ENCODE measurements around the gene MTHFR.
A peak's percentile ranks its signal among the peaks of the same experiment; 100 is the strongest.

Gene MTHFR

DNA sequence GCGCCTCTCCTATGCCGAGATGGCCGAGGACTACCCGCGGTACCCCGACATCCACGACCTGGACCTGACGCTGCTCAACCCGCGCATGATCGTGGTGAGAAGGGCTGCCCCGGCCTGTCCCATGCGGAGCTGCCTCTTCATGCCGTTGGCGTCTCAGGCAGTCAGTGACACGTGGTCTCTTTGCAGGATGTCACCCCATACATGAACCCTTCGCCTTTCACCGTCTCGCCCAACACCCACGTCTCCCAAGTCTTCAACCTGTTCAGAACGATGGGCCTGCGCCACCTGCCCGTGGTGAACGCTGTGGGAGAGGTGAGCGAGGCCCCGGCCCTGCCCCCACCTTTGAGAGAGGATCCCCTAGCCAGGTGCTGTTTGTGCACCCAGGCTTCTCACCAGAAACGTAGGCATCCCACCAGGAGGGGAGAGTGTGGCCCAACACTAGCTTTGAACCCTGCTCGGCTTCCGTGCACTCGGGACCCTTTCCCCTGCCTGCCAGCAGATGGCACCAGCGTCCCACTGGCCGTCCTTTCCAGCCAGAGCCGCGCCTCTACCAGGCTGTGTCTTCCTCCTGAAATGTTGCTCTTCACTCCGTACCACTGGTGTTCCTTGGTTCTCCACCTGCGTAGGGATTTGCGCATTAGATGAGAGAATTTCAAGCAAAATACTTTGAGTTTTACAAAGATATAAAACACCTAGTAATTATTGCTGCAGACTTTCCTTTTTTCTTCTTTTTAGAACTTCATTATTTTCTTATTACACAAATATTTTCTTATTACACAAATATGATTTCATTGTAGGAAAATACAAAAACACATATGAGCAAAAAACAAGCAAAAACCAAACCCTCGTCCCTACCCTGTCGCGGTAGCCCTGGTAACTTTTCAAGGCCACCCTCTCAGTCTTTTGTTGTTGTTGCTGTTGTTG lies 32.8 kb upstream of the MTHFR start:
- Mint-ChIP-seq H3K4me1 (ENCODE audit: low read depth) (peaks cover 5% of the 10 kb centered on the region), H3K36me3 (ENCODE audit: low read depth) (peaks cover 92% of the 10 kb centered on the region), H3K27ac (peak overlapping the region; percentile 18), H3K4me3 (no peak overlapping the region), H3K9me3 (no peaks in the 10 kb centered on the region), H3K27me3 (no peaks in the 10 kb centered on the region)
- peak; percentile 82 for DNase-seq

DNA sequence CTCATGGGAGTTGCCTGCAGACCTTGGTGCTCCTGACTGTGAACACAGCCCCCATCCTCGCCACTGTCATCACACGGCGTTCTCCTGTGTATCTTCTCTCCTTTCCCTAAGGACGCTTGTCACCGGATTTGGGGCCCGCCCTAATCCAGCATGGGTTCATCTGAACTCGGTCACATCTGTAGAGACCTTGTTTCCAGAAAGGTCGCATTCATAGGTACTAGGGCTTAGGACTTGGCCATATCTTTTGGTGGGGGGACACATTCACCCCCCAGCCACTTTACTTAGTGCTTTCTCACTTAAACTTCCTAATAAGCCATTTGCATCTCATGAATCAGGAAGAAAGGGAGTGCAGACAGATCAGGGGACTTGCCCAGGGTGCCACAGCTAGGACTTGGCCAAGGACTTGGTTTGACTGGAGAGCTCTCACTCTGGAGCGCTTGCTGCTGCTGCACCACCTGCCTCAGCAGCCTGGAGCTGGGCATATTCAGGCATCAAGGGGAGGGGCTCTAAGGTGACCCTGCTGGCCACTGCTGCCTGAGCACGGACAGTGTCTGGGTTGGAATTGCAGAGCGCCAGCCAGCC lies 32.1 kb upstream of the MTHFR start:
- no peaks in the 10 kb centered on the region for H3K9me3 Mint-ChIP-seq
- H3K36me3 Mint-ChIP-seq (ENCODE audit: low read depth) = peaks cover 96% of the 10 kb centered on the region
- H3K4me3 Mint-ChIP-seq = no peak overlapping the region
- DNase-seq = no peak
- peaks cover 5% of the 10 kb centered on the region for H3K4me1 Mint-ChIP-seq (ENCODE audit: low read depth)
- H3K27me3 Mint-ChIP-seq = no peaks in the 10 kb centered on the region
- H3K27ac Mint-ChIP-seq = no peak overlapping the region

- Mint-ChIP-seq H3K27ac (no peak overlapping the region), H3K4me3 (no peak overlapping the region), H3K9me3 (no peaks in the 10 kb centered on the region), H3K27me3 (no peaks in the 10 kb centered on the region), H3K4me1 (ENCODE audit: low read depth) (peaks cover 5% of the 10 kb centered on the region), H3K36me3 (ENCODE audit: low read depth) (peaks cover 97% of the 10 kb centered on the region)
- DNase-seq = no peak
Observed at GRCh38 chr1:11836955-11837766, 31.4 kb upstream of the MTHFR start.

DNA sequence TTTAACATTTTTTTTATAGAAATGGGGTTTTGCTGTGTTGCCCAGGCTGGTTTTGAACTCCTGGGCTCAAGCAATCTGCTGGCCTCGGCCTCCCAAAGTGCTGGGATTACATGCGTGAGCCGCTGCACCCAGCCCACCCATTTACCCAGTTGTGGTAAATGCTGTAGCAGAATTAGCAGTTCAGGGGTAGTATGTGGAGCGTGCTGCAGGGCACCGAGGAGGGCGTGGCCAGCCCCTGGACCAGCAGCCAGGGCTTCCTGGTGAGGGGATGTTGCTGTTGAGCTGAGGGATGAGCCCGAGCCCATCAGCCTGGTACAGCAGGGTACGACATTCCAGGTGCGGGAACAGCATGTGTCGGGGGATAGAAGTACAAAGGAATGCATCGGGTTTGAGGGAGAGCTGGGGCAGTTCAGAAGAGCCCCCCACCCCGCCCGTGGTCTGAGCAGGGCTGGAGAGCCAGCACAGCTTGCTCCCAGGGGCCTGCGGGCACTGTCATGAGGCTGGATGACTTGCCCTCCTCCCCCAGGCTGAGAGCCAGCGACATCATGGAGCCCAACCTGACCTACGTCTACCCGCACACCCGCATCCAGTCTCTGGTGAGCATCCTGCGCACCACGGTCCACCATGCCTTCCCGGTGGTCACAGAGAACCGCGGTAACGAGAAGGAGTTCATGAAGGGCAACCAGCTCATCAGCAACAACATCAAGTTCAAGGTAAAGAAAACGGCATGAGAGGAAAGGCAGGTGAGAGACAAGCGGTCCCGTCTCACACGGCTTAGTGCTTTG lies 29.9 kb upstream of the MTHFR start:
- DNase-seq = no peak
- Mint-ChIP-seq H3K27ac (no peak overlapping the region), H3K4me1 (ENCODE audit: low read depth) (peaks cover 5% of the 10 kb centered on the region), H3K36me3 (ENCODE audit: low read depth) (peaks cover 91% of the 10 kb centered on the region), H3K4me3 (no peak overlapping the region), H3K9me3 (no peaks in the 10 kb centered on the region), H3K27me3 (no peaks in the 10 kb centered on the region)

- no peak overlapping the region for H3K4me3 Mint-ChIP-seq
- no peak for DNase-seq
- peaks cover 84% of the 10 kb centered on the region for H3K36me3 Mint-ChIP-seq (ENCODE audit: low read depth)
- peaks cover 5% of the 10 kb centered on the region for H3K4me1 Mint-ChIP-seq (ENCODE audit: low read depth)
- peak overlapping the region; percentile 15 for H3K27ac Mint-ChIP-seq
- no peaks in the 10 kb centered on the region for H3K9me3 Mint-ChIP-seq
- H3K27me3 Mint-ChIP-seq = no peaks in the 10 kb centered on the region
Observed at GRCh38 chr1:11833900-11834299, 28.1 kb upstream of the MTHFR start.

- H3K27ac Mint-ChIP-seq = no peak overlapping the region
- H3K36me3 Mint-ChIP-seq (ENCODE audit: low read depth) = peaks cover 84% of the 10 kb centered on the region
- H3K27me3 Mint-ChIP-seq = no peaks in the 10 kb centered on the region
- DNase-seq = no peak
- H3K4me3 Mint-ChIP-seq = no peak overlapping the region
- no peaks in the 10 kb centered on the region for H3K9me3 Mint-ChIP-seq
- peaks cover under 1% of the 10 kb centered on the region for H3K4me1 Mint-ChIP-seq (ENCODE audit: low read depth)
Observed at GRCh38 chr1:11833497-11833896, 27.7 kb upstream of the MTHFR start.

DNA sequence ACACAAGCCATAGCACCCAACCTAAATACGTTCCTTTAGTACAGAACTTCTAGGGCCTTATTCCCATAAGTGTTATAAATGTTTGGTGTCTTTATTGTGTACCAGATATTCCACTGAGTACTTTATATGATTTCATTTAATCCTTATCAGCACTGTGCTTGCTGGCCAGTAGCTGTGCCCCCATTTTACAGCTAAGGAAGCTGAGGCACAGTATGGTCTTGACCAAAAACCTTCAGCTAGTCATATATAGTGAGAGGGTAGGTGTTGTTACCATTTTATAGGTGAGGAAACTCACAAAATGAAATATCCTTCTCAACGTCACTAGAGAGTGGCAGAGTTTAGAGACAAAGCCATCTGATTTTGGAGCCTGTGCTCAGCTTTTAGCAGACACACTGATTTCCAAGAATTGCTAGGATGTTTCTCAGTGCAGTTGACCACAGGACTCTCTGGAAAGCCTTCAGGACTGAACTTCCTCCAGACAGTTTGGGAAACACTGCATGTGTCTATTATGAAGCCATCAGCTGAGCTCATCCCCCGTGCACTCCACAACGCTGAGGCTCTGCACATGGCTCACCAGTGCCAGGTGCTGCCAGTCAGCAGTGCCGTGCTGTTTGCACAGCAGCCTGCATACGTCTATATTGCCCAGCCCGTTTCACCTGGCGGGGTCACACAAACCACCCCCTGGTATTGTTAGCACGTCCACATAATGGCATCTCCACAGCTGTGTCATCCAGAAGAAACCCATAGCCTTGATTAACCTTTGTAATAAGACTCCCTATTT lies 26.4 kb upstream of the MTHFR start:
- Mint-ChIP-seq H3K27me3 (no peaks in the 10 kb centered on the region), H3K27ac (no peak overlapping the region), H3K9me3 (no peaks in the 10 kb centered on the region), H3K4me3 (no peak overlapping the region), H3K36me3 (ENCODE audit: low read depth) (peaks cover 84% of the 10 kb centered on the region), H3K4me1 (ENCODE audit: low read depth) (no peaks in the 10 kb centered on the region)
- no peak for DNase-seq

GRCh38 chr1:11828511-11828910 lies 22.7 kb upstream of the MTHFR start:
- DNase-seq = no peak
- no peak overlapping the region for H3K4me3 Mint-ChIP-seq
- no peaks in the 10 kb centered on the region for H3K4me1 Mint-ChIP-seq (ENCODE audit: low read depth)
- peaks cover 85% of the 10 kb centered on the region for H3K36me3 Mint-ChIP-seq (ENCODE audit: low read depth)
- H3K9me3 Mint-ChIP-seq = no peaks in the 10 kb centered on the region
- no peak overlapping the region for H3K27ac Mint-ChIP-seq
- H3K27me3 Mint-ChIP-seq = no peaks in the 10 kb centered on the region

DNA sequence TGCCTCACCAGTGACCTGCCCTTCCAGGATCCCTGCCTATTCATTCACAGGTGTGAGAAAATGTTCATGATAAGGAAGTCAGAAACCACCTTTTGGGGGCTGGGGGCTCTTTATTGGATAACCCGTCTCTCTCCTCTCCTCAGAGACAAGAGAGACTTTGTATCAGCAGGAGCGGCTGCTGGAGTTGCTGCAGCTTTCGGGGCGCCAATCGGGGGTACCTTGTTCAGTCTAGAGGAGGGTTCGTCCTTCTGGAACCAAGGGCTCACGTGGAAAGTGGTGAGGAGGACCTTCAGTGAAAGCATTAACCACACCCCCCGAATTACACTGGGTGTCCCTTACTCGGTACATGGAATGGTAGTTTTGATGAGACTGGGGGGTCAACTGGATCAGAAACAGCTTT lies 21.2 kb upstream of the MTHFR start:
- no peak overlapping the region for H3K27ac Mint-ChIP-seq

DNA sequence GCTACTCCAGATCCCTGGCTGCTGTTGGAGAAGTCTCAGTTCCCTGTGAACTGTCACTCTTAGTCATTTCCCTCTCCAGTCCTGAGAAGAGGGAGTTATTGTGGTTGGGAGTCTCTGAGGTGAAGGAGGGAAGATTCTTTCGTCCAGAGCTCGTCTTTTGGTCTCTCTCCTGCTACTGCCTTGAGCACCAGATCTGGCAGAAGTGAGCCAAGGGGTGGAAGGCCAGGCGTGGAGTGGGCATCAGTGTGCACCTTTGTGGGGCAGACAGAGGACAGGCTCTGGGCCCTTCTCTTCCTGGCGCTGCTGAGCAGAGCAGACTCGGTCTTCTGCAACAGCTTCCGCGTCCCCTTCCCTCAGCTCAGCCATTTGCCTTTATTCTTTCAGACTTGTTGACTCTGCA lies 19.4 kb upstream of the MTHFR start:
- H3K4me3 Mint-ChIP-seq = no peak overlapping the region
- H3K27ac Mint-ChIP-seq = no peak overlapping the region

More for the DNA sequence above, 21.2 kb upstream of the MTHFR start:
- Mint-ChIP-seq H3K4me3 (no peak overlapping the region), H3K27me3 (no peaks in the 10 kb centered on the region), H3K4me1 (ENCODE audit: low read depth) (no peaks in the 10 kb centered on the region), H3K36me3 (ENCODE audit: low read depth) (peaks cover 80% of the 10 kb centered on the region), H3K9me3 (no peaks in the 10 kb centered on the region)
- no peak for DNase-seq

GRCh38 chr1:11823366-11824137 lies 17.8 kb upstream of the MTHFR start:
- Mint-ChIP-seq H3K9me3 (no peaks in the 10 kb centered on the region), H3K27ac (no peak overlapping the region), H3K27me3 (no peaks in the 10 kb centered on the region), H3K4me3 (no peak overlapping the region), H3K4me1 (ENCODE audit: low read depth) (no peaks in the 10 kb centered on the region), H3K36me3 (ENCODE audit: low read depth) (peaks cover 86% of the 10 kb centered on the region)
- no peak for DNase-seq

More for the DNA sequence above, 19.4 kb upstream of the MTHFR start:
- no peak for DNase-seq
- Mint-ChIP-seq H3K27me3 (no peaks in the 10 kb centered on the region), H3K36me3 (ENCODE audit: low read depth) (peaks cover 83% of the 10 kb centered on the region), H3K4me1 (ENCODE audit: low read depth) (no peaks in the 10 kb centered on the region), H3K9me3 (no peaks in the 10 kb centered on the region)

DNA sequence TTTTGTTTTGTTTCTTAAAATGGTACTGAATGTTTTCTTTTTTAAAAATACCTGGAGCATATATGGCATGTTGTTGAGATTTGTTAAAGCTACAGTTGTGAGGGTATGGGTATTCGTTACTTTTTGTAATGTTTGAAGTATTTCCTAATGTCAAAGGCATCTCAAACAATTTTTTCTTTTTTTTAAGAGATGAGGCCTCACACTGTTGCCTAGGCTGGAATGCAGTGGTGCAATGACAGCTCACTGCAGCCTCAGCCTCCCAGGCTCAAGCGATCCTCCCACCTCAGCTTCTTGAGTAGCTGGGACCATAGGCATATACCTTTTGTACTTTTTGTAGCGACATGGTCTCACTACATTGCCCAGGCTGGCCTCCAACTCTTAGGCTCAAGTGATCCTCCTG lies 16.3 kb upstream of the MTHFR start:
- H3K9me3 Mint-ChIP-seq = no peaks in the 10 kb centered on the region
- no peaks in the 10 kb centered on the region for H3K27me3 Mint-ChIP-seq
- no peak overlapping the region for H3K27ac Mint-ChIP-seq
- DNase-seq = no peak
- no peaks in the 10 kb centered on the region for H3K4me1 Mint-ChIP-seq (ENCODE audit: low read depth)
- peaks cover 86% of the 10 kb centered on the region for H3K36me3 Mint-ChIP-seq (ENCODE audit: low read depth)
- no peak overlapping the region for H3K4me3 Mint-ChIP-seq

DNA sequence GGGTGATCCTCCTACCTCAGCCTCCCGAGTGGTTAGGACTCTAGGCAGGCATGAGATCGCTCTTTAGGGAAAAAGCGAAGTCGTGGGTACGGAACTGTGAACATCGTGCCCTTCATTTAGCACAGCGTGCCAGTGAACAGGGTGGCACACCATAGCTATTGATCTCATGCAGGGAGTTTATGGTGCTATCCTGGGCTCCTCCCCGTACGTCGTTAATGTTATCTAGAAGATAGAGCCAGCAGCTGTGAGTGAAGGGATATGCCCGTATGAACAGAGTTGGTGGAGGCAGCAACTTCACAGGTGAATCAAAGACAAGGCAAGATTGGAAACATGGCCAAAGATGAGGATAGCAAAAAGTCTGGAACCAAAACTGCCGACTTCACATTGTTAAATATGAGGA lies 11.4 kb upstream of the MTHFR start:
- no peak for DNase-seq
- Mint-ChIP-seq H3K27ac (no peak overlapping the region), H3K4me1 (ENCODE audit: low read depth) (peaks cover 1% of the 10 kb centered on the region), H3K4me3 (no peak overlapping the region), H3K9me3 (no peaks in the 10 kb centered on the region), H3K27me3 (no peaks in the 10 kb centered on the region), H3K36me3 (ENCODE audit: low read depth) (peaks cover 78% of the 10 kb centered on the region)

All from activated T-cell treated with anti-CD3 and anti-CD28 coated beads, Interleukin-2, amount 50 U/mL, for 24 hours (primary cell).